Vagina (tissue), 2 donors: ENCODE measurements around the gene ELF4. TPM values are rescaled to one million over a fixed set of nuclear protein-coding genes. Genes with fewer than 3 reads are reported as not detected.

Experiments
- DNase-seq, 2 donors: peaks; one replicate each; pipeline ENCODE4 v3.0.0-alpha.2; 2017; ENCODE audit errors: extremely low spot score in 2 of 2
- H3K27ac ChIP-seq: fragments of 200-600 bp; sonication (generic); one replicate; pipeline ENCODE4 v1.5.1; 2019
- H3K27me3 ChIP-seq: fragments of 200-600 bp; sonication (generic); one replicate; pipeline ENCODE4 v1.5.1; 2019
- H3K36me3 ChIP-seq, 2 donors: fragments of 200-600 bp; sonication (generic); one replicate each; pipeline ENCODE4 v1.5.1; 2017 to 2019
- H3K4me1 ChIP-seq: fragments of 200-600 bp; sonication (generic); one replicate; pipeline ENCODE4 v1.5.1; 2019
- H3K4me3 ChIP-seq, 2 donors: fragments of 200-600 bp; sonication (generic); 1 replicate in 1 of 2; 2 replicates in 1 of 2; pipeline ENCODE4 v1.5.1; 2016 to 2019
- H3K9me3 ChIP-seq: fragments of 200-600 bp; sonication (generic); one replicate; pipeline ENCODE4 v1.5.1; 2019
- POLR2A ChIP-seq, 2 donors: fragments of 450-650 bp; IDR thresholded peaks; one replicate each; pipeline ENCODE4 v1.6.1; 2017; ENCODE audit warnings: antibody characterized with exemption in 2 of 2, mild to moderate bottlenecking in 2 of 2, moderate library complexity in 2 of 2
- POLR2AphosphoS5 ChIP-seq, 2 donors: sonication (generic); formaldehyde crosslinking; IDR thresholded peaks; one replicate each; pipeline ENCODE4 v1.9.0; 2017; ENCODE audit warnings: antibody characterized with exemption in 2 of 2, mild to moderate bottlenecking in 2 of 2, low read depth in 1 of 2; ENCODE audit not compliant: insufficient read depth in 1 of 2
- intact Hi-C: fragments of 100-400 bp; cut with DNase I; formaldehyde crosslinking; loops from one replicate; pipeline ENCODE4 v1.15.1; 2023
- total RNA-seq: library from RNA; depleted of rRNA; stranded (reverse); fragments of >200 nt; gene quantifications from one replicate; pipeline ENCODE4 v1.2.3, GENCODE V29; 2016
- TF ChIP-seq, protein P1 (sequence below), 3 experiments: fragments of 450-650 bp in 2 of 3; fragments of 200-600 bp in 1 of 3; sonication (generic) in 1 of 3; IDR thresholded peaks; one replicate each; pipeline ENCODE4 v1.5.1; 2017 to 2019; ENCODE audit warnings: antibody characterized with exemption in 3 of 3, mild to moderate bottlenecking in 2 of 3, moderate library complexity in 2 of 3

ELF4 gene
- total RNA-seq = 14.7 TPM

DNA sequence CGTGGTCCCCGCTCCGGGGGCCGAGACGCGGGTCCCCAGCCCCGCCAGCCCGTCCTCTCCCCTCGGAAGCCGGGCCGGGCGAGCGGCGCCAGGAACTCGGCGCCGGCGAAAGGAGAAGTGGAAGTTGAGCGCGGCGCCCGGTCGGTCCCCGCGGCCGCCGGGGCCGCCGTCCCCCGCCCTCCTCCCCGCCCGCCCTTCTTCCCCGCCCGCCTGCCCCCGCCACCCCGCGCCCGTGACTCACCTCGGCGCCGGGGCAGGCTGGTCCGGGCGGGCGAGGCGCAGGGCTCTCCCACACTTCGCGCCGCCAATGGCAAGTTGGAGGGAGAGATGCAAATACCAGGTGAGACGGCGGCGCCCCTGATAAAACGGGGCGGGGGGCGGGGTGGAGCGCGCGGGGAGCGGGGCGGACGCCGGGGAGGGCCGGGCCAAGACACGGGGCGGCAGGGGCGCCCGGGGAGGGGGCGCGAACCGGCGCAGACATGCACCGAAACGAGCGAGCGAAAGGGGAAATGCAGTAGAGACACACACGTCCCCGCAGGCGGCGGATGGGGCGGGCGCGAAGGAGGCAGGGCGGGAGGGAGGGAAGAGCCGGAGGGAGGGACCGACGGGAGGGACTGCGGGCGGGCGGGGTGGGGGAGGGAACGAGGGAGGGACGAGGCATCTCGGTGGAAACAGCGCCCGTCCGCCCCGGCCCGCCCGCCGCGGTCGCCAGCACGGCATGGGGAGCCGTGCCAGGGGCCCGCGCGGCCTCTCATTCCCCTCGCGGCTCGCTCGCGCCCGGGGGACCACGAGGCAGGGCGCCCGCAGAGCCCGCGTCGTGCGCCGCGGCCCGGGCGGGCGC lies at the start of gene ELF4:
Gene ELF4 (minus strand): TSS at position 119 of the 841 bp plus-strand sequence. CDS start 29,167 bp downstream, outside the sequence.
- peaks cover 43% of the 10 kb centered on the region for H3K4me1 ChIP-seq
- TF ChIP-seq POLR2A (IDR thresholded peaks at IDR 0.05) (peak in 1 of 2 donors; percentile 25), POLR2AphosphoS5 (IDR thresholded peaks at IDR 0.05; ENCODE audit: insufficient read depth in 1 of 2, low read depth in 1 of 2) (no peak)
- TF ChIP-seq, protein P1, sequence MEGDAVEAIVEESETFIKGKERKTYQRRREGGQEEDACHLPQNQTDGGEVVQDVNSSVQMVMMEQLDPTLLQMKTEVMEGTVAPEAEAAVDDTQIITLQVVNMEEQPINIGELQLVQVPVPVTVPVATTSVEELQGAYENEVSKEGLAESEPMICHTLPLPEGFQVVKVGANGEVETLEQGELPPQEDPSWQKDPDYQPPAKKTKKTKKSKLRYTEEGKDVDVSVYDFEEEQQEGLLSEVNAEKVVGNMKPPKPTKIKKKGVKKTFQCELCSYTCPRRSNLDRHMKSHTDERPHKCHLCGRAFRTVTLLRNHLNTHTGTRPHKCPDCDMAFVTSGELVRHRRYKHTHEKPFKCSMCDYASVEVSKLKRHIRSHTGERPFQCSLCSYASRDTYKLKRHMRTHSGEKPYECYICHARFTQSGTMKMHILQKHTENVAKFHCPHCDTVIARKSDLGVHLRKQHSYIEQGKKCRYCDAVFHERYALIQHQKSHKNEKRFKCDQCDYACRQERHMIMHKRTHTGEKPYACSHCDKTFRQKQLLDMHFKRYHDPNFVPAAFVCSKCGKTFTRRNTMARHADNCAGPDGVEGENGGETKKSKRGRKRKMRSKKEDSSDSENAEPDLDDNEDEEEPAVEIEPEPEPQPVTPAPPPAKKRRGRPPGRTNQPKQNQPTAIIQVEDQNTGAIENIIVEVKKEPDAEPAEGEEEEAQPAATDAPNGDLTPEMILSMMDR (IDR thresholded peaks at IDR 0.05) = no peak
- H3K27me3 ChIP-seq = no peaks in the 10 kb centered on the region
- peak within 1 kb of the TSS; percentile 92 for H3K27ac ChIP-seq
- intact Hi-C loops = no loop called here
- H3K9me3 ChIP-seq = no peaks in the 10 kb centered on the region
- peak within 1 kb of the TSS; percentile 63 to 74 for H3K4me3 ChIP-seq
- H3K36me3 ChIP-seq = no peaks in the 10 kb centered on the region
- DNase-seq = no peak

DNA sequence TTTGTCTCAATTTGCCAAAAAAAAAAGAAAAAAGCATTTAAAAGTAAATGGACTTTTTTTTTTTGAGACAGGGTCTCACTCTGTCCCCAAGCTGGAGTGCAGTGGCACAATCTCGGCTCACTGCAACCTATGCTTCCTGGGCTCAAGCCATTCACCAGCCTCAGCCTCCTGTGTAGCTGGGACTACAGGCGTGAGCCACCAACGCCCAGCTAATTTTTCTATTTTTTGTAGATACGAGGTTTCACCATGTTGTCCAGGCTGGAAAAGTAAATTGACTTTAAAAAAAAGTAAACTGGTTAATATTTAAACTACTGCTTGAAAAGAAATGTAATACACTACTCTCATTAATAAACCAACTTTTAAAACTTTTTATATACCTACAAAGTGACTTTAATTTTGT lies 49.5 kb upstream of the ELF4 start:
- intact Hi-C loops = no loop called here
- Histone ChIP-seq H3K27me3 (no peaks in the 10 kb centered on the region), H3K36me3 (no peaks in the 10 kb centered on the region), H3K27ac (no peak overlapping the region), H3K9me3 (no peaks in the 10 kb centered on the region), H3K4me1 (peaks cover 9% of the 10 kb centered on the region), H3K4me3 (no peak overlapping the region)
- DNase-seq = no peak
- TF ChIP-seq, protein P1 (IDR thresholded peaks at IDR 0.05) = no peak
- no peak for TF ChIP-seq POLR2A (IDR thresholded peaks at IDR 0.05)

DNA sequence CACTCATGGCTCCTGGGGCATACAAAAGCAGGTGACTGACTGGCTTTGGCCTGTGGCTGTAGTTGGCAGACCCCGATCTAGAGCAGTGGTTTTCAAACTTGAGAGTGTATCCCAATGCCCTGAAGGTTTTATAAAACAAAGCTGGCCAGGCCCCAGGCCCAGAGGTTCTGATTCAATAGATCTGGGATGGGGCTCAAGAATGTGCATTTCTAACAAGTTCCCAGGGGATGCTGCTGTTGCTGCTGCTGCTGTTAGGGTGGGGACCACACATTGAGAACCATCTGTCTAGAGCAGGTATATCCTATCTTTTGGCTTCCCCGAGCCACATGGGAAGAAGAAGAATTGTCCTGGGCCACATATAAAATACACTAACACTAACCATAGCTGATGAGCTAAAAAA lies 48.0 kb upstream of the ELF4 start:
- Histone ChIP-seq H3K4me1 (no peaks in the 10 kb centered on the region), H3K4me3 (no peak overlapping the region), H3K27me3 (no peaks in the 10 kb centered on the region), H3K36me3 (no peaks in the 10 kb centered on the region), H3K27ac (no peak overlapping the region), H3K9me3 (no peaks in the 10 kb centered on the region)
- intact Hi-C loops = no loop called here
- no peak for DNase-seq
- TF ChIP-seq POLR2AphosphoS5 (IDR thresholded peaks at IDR 0.05; ENCODE audit: insufficient read depth in 1 of 2, low read depth in 1 of 2) (no peak), POLR2A (IDR thresholded peaks at IDR 0.05) (no peak)
- TF ChIP-seq, protein P1 (IDR thresholded peaks at IDR 0.05) = no peak

DNA sequence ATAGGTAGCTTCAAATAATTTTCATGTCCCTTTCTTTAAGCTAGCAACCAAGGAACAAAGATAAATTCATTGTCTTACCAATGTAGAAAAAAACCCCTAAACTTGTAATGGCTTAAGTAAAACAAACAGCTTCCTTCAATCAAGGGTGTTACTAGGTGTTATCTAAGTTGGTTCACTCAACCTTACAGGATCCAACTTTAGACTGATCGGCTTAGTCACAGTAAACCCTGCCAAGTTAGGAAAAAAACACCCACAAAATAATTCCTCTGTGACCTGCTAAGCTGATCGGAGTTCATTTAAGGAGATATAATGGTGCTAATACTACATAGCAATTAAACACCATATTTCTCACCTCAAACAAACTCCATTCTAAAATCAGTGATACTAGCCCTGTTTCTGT lies 45.3 kb upstream of the ELF4 start:
- H3K4me3 ChIP-seq = no peak overlapping the region
- intact Hi-C loops = no loop called here
- H3K27ac ChIP-seq = no peak overlapping the region
- H3K9me3 ChIP-seq = no peaks in the 10 kb centered on the region
- no peaks in the 10 kb centered on the region for H3K4me1 ChIP-seq
- no peaks in the 10 kb centered on the region for H3K36me3 ChIP-seq
- no peaks in the 10 kb centered on the region for H3K27me3 ChIP-seq
- DNase-seq = no peak
- TF ChIP-seq POLR2AphosphoS5 (IDR thresholded peaks at IDR 0.05; ENCODE audit: insufficient read depth in 1 of 2, low read depth in 1 of 2) = no peak
- TF ChIP-seq POLR2A (IDR thresholded peaks at IDR 0.05) = no peak
- TF ChIP-seq, protein P1 (IDR thresholded peaks at IDR 0.05) = no peak

DNA sequence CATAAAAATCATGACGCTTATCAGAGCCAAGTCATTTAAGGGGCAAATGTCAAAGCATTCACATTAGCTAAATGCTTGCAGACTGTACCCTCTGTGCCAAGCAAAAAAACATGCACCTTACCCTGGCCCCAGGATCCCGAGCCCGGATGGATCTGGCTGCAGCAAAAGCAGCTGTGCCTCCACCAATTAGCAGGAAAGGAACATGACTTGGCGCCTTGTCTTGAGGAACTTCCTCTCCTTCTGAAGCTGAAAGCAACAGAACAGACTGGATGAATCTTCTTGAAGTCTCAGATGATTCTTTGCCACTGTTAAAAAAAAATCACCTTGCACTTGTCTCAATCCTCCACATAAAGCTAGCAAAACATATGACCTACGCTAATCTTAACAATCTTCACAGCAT lies 37.3 kb upstream of the ELF4 start:
- Histone ChIP-seq H3K4me1 (no peaks in the 10 kb centered on the region), H3K4me3 (no peak overlapping the region), H3K27me3 (no peaks in the 10 kb centered on the region), H3K9me3 (no peaks in the 10 kb centered on the region), H3K27ac (no peak overlapping the region), H3K36me3 (peaks cover 0 to 9% of the 10 kb centered on the region in 2 donors)
- TF ChIP-seq POLR2AphosphoS5 (IDR thresholded peaks at IDR 0.05; ENCODE audit: insufficient read depth in 1 of 2, low read depth in 1 of 2) = no peak
- no peak for TF ChIP-seq POLR2A (IDR thresholded peaks at IDR 0.05)
- TF ChIP-seq, protein P1 (IDR thresholded peaks at IDR 0.05) = no peak
- DNase-seq = no peak
- intact Hi-C loops = no loop called here
